K562 (cell line): ENCODE measurements around the gene KIAA0513. TPM values are rescaled to one million over a fixed set of nuclear protein-coding genes. Genes with fewer than 3 reads are reported as not detected.

Experiments used
- BACH1 ChIP-seq: fragments of 200-800 bp; sonication (Bioruptor generic); IDR thresholded peaks from 2 replicates; pipeline ENCODE4 v1.6.1; 2016; ENCODE audit warnings: missing genetic modification characterization, missing compliant biosample characterization
- BRD4 ChIP-seq: fragments of 200-600 bp; sonication (generic); IDR thresholded peaks from 2 replicates; pipeline ENCODE4 v1.6.1; 2017; ENCODE audit warnings: inconsistent platforms
- CBX8 ChIP-seq: fragments of 200-600 bp; sonication (generic); IDR thresholded peaks from 2 replicates; pipeline ENCODE4 v1.6.1; 2012; ENCODE audit warnings: borderline replicate concordance, mixed run types, low read depth, mild to moderate bottlenecking, moderate library complexity, mixed read lengths, low read length, control low read depth, inconsistent platforms; ENCODE audit not compliant: poor library complexity, severe bottlenecking; ENCODE audit errors: extremely low read depth
- CHD4 ChIP-seq: fragments of 200-600 bp; sonication (generic); IDR thresholded peaks from 3 replicates; pipeline ENCODE4 v1.6.1; 2012; ENCODE audit warnings: low read depth, mild to moderate bottlenecking, mixed read lengths, low read length, inconsistent platforms; ENCODE audit not compliant: insufficient read depth, insufficient replicate concordance, poor library complexity, severe bottlenecking
- FOS ChIP-seq: IDR thresholded peaks from 3 replicates; pipeline ENCODE4 v1.6.1; 2011; ENCODE audit not compliant: insufficient read length; ENCODE audit errors: extremely low read depth
- FOXK1 ChIP-seq: sonication (generic); formaldehyde crosslinking; IDR thresholded peaks from 2 replicates; pipeline ENCODE4 v1.8.0; 2022; ENCODE audit warnings: missing genetic modification reagents, mild to moderate bottlenecking, borderline replicate concordance
- FOXO4 ChIP-seq: fragments of 450-650 bp; formaldehyde crosslinking; IDR thresholded peaks from 2 replicates; pipeline ENCODE4 v1.4.0; 2020; ENCODE audit warnings: mild to moderate bottlenecking, moderate library complexity
- FUS ChIP-seq: fragments of 200-400 bp; formaldehyde crosslinking; optimal IDR thresholded peaks from 2 replicates; pipeline ENCODE3; 2017; ENCODE audit warnings: low read depth, low read length
- GTF2A2 ChIP-seq: IDR thresholded peaks from 2 replicates; pipeline ENCODE4 v1.6.1; 2016; ENCODE audit warnings: mild to moderate bottlenecking, missing genetic modification characterization, missing compliant biosample characterization
- HDAC2 ChIP-seq: fragments of 450-650 bp; IDR thresholded peaks from 2 replicates; pipeline ENCODE4 v1.6.1; 2016; ENCODE audit warnings: mild to moderate bottlenecking
- HINFP ChIP-seq: fragments of 450-650 bp; conservative IDR thresholded peaks from 2 replicates; pipeline ENCODE4 v1.6.1; 2016; ENCODE audit warnings: missing genetic modification characterization, low read depth, mild to moderate bottlenecking, control low read depth, missing compliant biosample characterization
- HNRNPUL1 ChIP-seq: fragments of 200-400 bp; formaldehyde crosslinking; IDR thresholded peaks from 2 replicates; pipeline ENCODE4 v1.6.1; 2017; ENCODE audit warnings: low read length
- KAT8 ChIP-seq: fragments of 450-650 bp; IDR thresholded peaks from 2 replicates; pipeline ENCODE4 v1.6.1; 2016; ENCODE audit warnings: low read depth, mild to moderate bottlenecking
- SP2 ChIP-seq: IDR thresholded peaks from 2 replicates; pipeline ENCODE4 v1.6.1; 2011; ENCODE audit warnings: mild to moderate bottlenecking, low read depth, low read length, moderate library complexity; ENCODE audit not compliant: poor library complexity, severe bottlenecking; ENCODE audit errors: extremely low read depth
- STAG1 ChIP-seq: sonication (generic); formaldehyde crosslinking; IDR thresholded peaks from 2 replicates; pipeline ENCODE4 v1.5.0; 2020; ENCODE audit warnings: missing genetic modification reagents, borderline replicate concordance
- ZC3H4 ChIP-seq: sonication (generic); formaldehyde crosslinking; IDR thresholded peaks from 2 replicates; pipeline ENCODE4 v1.9.0; 2021; ENCODE audit warnings: missing genetic modification reagents, borderline replicate concordance
- ZNF232 ChIP-seq: sonication (generic); formaldehyde crosslinking; IDR thresholded peaks from 2 replicates; pipeline ENCODE4 v1.8.0; 2022; ENCODE audit warnings: mild to moderate bottlenecking, missing genetic modification reagents
- ZNF395 ChIP-seq: fragments of 200-800 bp; sonication (Bioruptor generic); IDR thresholded peaks from 2 replicates; pipeline ENCODE4 v1.6.1; 2017; ENCODE audit warnings: missing genetic modification characterization, missing compliant biosample characterization
- ZNF655 ChIP-seq: fragments of 250-450 bp; sonication (Bioruptor Pico); IDR thresholded peaks from 2 replicates; pipeline ENCODE4 v1.5.0; 2021
- ZNF75A ChIP-seq: fragments of 450-650 bp; formaldehyde crosslinking; IDR thresholded peaks from 2 replicates; pipeline ENCODE4 v1.4.0; 2020; ENCODE audit warnings: mild to moderate bottlenecking
- polyA plus RNA-seq, 8 experiments: library from polyadenylated mRNA; depleted of rRNA in 4 of 8; stranded (reverse) in 5 of 8; unstranded in 3 of 8; fragments of >200 nt; fragmentation: Nextera tagmentation in 2 of 8; fragmentation: Illumina TruSeq in 1 of 8; extraction: Ambion mirVana in 2 of 8; extraction: Trizol in 1 of 8; gene quantifications; 2 replicates each; pipeline versions ENCODE4 v1.2.1 to v1.2.3, GENCODE V29; 2011 to 2014; ENCODE audit warnings: inconsistent platforms in 1 of 8, missing spikeins in 1 of 8
- total RNA-seq, 7 experiments: library from RNA; depleted of rRNA in 6 of 7; stranded (reverse); fragments of >200 nt in 6 of 7; fragmentation: Illumina TruSeq in 2 of 7; extraction: Trizol in 2 of 7; gene quantifications; 2 replicates each; pipeline versions ENCODE4 v1.2.1 to v1.2.3, GENCODE V29; 2011 to 2021; ENCODE audit warnings: low replicate concordance in 1 of 7

The KIAA0513 gene
- total and polyA plus RNA-seq, 9 of the 15 experiments (the other 6 are each of a cell fraction or from before 2014, with no cell fraction given), result 0.18 to 13.7 (median 10.2) TPM

GRCh38 chr16:85025781-85026653, 1.6 kb upstream of the KIAA0513 start (continued):
- TF ChIP-seq HNRNPUL1 (no peak), FOXO4 (no peak), SP2 (no peak), FOXK1 (no peak), ZNF655 (CRISPR knock-in tag) (no peak), CBX8 (no peak), BRD4 (no peak), KAT8 (no peak), FUS (no peak), GTF2A2 (no peak), FOS (no peak), BACH1 (tag) (peak; percentile 38; the same call in 1 of the 2 replicates), STAG1 (CRISPR knock-in tag) (no peak), ZC3H4 (CRISPR knock-in tag) (no peak), ZNF395 (no peak), CHD4 (no peak), ZNF75A (CRISPR knock-in tag) (no peak), HINFP (tag) (no peak), ZNF232 (no peak), HDAC2 (peak; percentile 62; the same call in 1 of the 2 replicates)
